NCI-H1092 treated with DMSO at 0.1 percent for 48 hours (cell line): ENCODE results near the gene HRG.
"Not testable (repeated sequence)": the region's sequence is repeated elsewhere in the genome, so short reads cannot be mapped to it uniquely, and the experiment has no call there.

Experiments used
- DNase-seq: peaks from one replicate; lab custom pipeline; 2025; lab: John Stamatoyannopoulos, UW

The HRG gene

DNA sequence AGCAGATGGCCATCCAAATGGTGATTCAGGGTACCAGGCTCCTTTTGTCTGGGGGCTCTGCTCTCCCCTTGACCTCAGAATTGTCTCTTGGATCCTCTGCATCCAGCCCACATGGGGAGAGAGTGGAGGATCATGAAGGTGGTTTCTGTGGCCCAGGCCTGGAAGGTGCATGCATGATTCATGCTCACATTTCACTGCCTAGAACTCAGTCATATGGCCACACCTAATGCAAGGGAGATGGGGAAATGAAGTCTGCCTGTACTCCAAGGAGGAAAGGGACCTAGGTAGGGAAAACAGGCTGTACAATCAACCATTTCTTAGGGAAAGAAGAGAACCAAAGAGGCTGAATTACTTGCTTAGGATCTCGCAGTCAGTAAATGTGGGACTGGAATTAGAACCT lies 15.1 kb downstream of the HRG start:
- no peak for DNase-seq

DNA sequence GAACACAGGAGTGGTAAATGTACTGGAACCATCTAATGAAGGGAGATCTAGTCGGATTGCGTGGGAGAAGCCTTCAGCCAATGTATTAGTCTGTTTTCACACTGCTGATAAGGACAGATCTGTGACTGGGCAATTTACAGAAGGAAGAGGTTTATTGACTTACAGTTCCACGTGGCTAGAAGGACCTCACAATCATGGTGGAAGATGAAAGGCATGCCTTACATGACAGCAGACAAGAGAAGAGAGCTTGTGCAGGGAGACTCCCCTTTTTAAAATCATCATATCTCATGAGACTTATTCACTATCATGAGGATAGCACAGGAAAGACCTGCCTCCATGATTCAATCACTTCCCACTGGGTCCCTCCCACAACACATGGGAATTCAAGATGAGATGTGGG lies 17.0 kb downstream of the HRG start:
- DNase-seq, result no peak

- no peak for DNase-seq
These were observed 18.2 kb downstream of the HRG start for GRCh38 chr3:186683979-186684378.

DNA sequence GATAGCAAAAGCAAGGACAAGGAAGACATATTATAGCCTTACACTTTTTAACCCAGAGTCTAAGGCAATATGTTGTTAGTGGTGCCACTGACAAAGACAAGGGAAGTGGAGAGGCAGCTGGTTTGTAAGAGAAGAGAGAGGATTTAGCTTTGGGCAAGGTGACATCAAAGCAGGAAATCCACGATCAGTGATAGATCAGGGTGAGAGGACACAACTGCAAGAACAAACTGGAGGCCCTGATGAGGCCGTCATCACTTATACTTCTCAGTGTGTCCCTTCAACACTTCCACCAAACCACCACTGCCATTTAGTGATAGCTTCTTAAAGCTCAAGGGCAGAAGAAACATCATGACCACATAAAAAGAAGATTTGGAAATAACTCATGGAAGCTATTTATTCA lies 20.7 kb downstream of the HRG start:
- not testable (repeated sequence) for DNase-seq

GRCh38 chr3:186687120-186687651 lies 21.4 kb downstream of the HRG start:
- no peak for DNase-seq

DNA sequence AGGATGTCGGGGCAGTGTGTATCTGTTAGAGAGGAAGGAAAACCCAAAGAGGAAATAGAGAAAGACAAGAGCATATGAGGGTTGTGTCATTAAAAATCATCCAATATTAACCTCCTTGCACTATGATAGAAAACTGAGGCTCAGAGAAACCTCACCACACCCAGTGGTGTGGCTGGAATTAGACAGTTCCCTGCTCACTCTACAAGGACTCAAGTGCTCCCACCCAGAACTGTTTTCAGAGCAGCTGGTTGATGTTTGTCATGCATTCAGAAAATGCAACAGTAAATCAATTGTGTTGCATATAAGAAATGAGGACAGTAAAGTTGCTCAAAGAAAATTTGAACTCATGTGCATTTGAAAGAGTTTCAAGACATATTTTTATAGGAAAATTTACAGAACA lies 24.5 kb downstream of the HRG start:
- DNase-seq, result not testable (repeated sequence)

DNA sequence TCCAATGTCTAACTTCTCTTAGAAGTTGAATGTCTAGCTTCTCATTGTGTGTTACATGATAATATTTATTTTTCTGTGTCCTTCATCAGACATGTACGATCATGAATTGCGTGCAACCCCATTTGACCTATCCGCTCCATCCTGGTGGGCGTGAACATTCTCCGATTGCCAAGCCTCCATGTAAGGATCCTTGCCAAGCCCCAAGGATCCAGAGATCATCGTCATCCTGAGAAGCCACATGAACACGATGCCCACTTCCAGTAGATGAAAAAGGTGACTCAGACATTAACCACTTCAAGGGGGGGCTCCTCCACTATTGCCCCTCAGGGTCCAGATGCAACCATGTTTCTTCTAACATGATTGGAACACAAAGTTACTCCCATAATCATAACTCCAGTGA lies 25.9 kb downstream of the HRG start:
- DNase-seq, result no peak

DNA sequence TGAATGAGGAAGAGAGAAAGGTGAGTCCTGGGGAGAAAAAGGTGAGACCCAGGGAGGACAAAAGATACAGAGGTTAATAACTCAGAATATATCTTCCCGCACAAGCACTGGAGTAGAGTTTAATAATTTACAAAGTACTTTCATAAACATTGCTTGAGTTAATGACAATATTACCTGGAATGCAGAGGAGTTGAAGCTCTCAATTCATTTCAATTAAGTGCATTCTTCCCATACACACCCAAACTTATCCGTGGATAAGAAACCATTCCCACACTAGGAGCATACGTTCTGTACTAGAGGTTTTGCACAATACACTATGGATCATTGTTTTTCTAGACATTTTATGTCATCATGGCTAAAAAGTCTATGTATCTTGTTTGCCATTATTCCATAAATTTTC lies 28.0 kb downstream of the HRG start:
- no peak for DNase-seq

DNA sequence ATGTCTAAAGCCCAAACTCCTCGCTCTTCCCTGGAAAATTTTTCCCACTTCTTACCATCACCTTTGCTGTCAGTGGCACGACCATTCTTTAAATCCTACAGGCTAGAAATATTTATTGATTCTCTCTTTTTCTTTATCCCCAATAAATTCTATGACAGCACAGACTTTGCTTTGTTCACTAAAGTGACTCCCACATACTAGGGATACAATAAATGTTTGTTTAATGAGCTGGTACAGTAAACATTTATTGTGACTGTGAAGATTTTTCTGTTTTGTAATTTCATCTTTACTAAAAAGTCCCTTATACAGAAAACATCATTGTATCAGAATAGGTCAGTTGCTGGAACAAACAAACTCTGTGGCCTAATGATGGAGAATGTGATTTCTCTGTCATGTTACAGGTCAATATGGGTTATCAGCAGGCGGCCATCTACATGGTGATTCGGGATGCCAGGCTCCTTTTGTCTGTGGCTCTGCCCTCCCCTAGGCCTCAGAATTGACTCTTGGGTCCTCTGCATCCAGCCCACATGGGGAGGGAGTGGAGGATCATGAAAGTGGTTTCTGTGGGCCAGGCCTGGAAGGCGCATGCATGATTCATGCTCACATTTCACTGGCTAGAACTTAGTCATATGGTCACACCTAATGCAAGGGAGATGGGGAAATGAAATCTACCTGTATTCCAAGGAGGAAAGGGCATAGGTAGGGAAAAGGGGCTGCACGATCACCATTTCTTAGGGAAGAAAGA lies 28.6 kb downstream of the HRG start:
- DNase-seq, result no peak

DNA sequence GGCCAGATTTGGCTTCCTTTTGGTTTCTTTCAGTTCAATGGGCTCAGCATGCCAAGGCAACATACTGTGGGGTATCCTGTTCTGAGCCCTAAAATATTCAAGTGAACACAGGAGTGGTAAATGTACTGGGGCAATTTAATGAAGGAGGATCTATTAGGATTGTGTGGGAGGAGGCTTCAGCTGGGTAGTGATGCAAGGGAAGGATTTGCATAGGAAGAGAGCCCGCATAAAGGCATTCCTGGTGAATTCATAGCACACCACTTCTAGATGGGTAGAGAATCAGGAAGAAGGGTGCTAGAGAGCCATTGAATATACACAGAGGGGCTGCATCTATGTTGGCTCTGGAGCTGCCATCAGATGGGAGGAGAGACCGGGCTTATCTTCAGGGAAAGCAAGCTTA lies 30.7 kb downstream of the HRG start:
- no peak for DNase-seq

GRCh38 chr3:186697510-186697909 lies 31.7 kb downstream of the HRG start:
- no peak for DNase-seq

GRCh38 chr3:186700267-186700666 lies 34.5 kb downstream of the HRG start:
- DNase-seq, result no peak

DNA sequence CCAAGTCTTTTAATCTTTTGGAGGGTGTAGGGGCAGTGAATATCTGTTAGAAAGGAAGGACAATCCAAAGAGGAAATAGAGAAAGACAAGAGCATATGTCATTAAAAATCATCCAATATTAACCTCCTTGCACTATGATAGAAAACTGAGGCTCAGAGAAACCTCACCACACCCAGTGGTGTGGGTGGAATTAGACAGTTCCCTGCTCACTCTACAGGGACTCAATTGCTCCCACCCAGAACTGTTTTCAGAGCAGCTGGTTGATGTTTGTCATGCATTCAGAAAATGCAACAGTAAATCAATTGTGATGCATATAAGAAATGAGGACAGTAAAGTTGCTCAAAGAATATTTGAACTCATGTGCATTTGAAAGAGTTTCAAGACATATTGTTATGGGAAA lies 36.6 kb downstream of the HRG start:
- not testable (repeated sequence) for DNase-seq

GRCh38 chr3:186705882-186706780 lies 40.3 kb downstream of the HRG start:
- DNase-seq, result no peak

DNA sequence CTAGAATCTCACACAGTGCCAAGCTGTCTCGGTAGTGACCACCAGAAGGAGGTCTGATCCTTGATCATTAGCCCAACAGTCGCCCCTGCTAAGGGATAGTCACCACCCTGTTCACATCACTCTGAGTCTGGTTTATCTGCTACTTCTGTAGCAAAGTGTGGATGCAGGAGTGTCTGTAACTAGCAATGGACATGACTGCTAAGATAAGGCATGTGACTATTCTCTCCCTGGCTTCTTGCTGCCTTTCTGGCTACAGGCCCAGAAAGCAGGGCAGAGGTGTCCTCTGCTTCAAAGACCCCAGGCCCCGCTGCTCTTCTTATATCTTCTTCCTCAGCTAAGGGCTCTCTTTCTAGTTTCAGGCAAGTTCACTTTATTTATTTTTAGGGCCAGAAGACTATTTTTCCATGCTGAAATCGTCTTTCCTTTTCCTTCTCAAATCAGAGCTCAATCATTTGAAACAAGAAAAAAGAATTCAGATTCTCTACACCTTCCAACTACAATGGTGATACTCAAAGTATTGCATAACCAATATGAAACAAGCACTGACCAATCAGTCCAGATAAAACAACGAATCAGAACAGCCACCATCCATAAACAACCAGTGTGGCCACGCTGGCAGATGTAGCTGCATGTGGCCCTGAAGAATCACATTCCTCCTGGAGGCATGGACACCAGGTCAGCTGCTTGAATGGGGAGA lies 43.3 kb downstream of the HRG start:
- no peak for DNase-seq

GRCh38 chr3:186710694-186711093 lies 44.9 kb downstream of the HRG start:
- DNase-seq, result not testable (repeated sequence)

- no peak for DNase-seq
These were observed 47.7 kb downstream of the HRG start for GRCh38 chr3:186713499-186713898.

- DNase-seq, result no peak
These were observed 51.2 kb downstream of the HRG start, which contains the start of gene KNG1 for GRCh38 chr3:186717039-186717457. KNG1 (plus strand) TSS chr3:186717359; CDS start chr3:186717543, 184 bp downstream.

DNA sequence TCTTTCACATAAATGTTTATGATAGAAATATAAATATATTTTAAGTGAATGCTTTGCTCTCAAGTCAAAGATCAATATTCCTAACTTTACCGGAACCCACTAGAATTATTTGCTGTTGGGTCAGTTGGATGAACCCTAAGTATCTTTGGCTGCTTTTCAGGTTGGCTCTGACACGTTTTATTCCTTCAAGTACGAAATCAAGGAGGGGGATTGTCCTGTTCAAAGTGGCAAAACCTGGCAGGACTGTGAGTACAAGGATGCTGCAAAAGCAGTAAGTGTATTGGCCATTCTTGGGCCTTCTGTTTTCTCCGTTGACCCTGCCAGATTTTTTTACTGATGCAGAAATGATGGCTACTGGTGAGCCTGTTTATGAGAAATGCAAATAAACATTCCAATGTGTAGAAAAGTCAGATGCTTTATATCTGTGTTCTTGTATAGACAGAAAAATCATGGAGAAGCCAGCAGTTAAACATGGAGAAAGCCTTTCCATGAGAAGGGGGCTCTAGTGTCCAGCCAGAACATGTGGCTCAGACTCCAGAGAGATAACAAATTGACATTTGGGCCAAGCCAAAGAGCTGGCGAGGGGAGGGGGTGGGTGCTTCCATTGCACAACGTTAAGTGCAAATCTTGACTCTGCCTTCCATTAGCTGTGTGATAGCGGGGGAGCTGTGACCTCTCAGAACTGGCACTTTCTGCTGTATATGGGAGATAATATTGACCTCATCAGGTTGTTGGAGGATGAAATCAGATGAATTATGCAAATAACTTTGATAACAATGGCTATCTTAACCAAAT lies 54.3 kb downstream of the HRG start:
- no peak for DNase-seq

DNA sequence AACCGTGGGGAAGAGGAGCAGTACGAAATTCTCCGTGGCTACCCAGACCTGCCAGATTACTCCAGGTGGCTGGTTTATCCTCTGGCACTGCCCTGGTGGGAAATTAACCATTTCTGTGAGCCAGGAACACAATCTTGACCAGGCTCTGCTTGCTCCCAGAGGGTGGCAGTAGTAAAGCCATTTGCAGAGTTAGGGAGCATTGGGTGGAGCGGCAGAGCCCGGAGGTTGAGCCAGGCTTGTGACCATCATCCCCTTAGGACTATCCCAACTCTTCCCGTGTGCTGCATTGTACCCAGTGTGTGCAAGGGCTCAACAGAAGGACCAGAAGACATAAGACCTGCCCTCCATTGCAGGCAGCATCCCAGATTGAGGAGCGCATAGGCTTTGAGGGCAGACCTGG lies 56.6 kb downstream of the HRG start:
- DNase-seq, result no peak

GRCh38 chr3:186724911-186725310 lies 59.1 kb downstream of the HRG start:
- DNase-seq, result no peak
